SU-DHL-6 (cell line): Measurements from ENCODE around the gene FOXP3.

Experiments used
- H2AFZ ChIP-seq: fragments of 200-600 bp; sonication (generic); 2 replicates; pipeline ENCODE4 v1.6.1; 2014; ENCODE audit warnings: low read depth, mild to moderate bottlenecking, moderate library complexity, mixed read lengths, antibody characterized with exemption, low read length; ENCODE audit not compliant: severe bottlenecking
- H3F3A ChIP-seq: fragments of 200-600 bp; shearing (Covaris generic); 2 replicates; pipeline ENCODE4 v1.6.0; 2016; ENCODE audit warnings: antibody characterized with exemption, mild to moderate bottlenecking; ENCODE audit not compliant: insufficient read depth
- H3K27ac ChIP-seq: fragments of 200-600 bp; sonication (generic); 2 replicates; pipeline ENCODE4 v1.5.1; 2016; ENCODE audit warnings: low read depth, mild to moderate bottlenecking, low read length, moderate library complexity, mixed read lengths
- H3K27me3 ChIP-seq: fragments of 200-600 bp; sonication (generic), shearing (Covaris generic); 2 replicates; pipeline ENCODE4 v1.6.0; 2014; ENCODE audit warnings: mild to moderate bottlenecking, low read length
- H3K36me3 ChIP-seq: fragments of 200-600 bp; sonication (generic); 2 replicates; pipeline ENCODE4 v1.6.1; 2014; ENCODE audit warnings: mild to moderate bottlenecking, low read length, mixed read lengths
- H3K4me2 ChIP-seq: fragments of 300-600, 200-600 bp; shearing (Covaris generic), sonication (generic); 2 replicates; pipeline ENCODE4 v1.6.0; 2014; ENCODE audit warnings: low read length, low read depth, mild to moderate bottlenecking; ENCODE audit not compliant: poor library complexity, severe bottlenecking
- H3K4me3 ChIP-seq: fragments of 200-600 bp; sonication (generic); 2 replicates; pipeline ENCODE4 v1.5.1; 2014; ENCODE audit warnings: antibody characterized with exemption, low read length, mild to moderate bottlenecking, mixed read lengths; ENCODE audit not compliant: insufficient read depth, poor library complexity, severe bottlenecking
- H3K79me2 ChIP-seq: fragments of 200-600 bp; sonication (generic); 2 replicates; pipeline ENCODE4 v1.6.1; 2014; ENCODE audit warnings: mild to moderate bottlenecking, low read length, moderate library complexity; ENCODE audit not compliant: insufficient read depth
- H3K9ac ChIP-seq: fragments of 200-600 bp; sonication (generic); 2 replicates; pipeline ENCODE4 v1.7.0; 2014; ENCODE audit warnings: mild to moderate bottlenecking, low read length
- H3K9me2 ChIP-seq: fragments of 200-600 bp; sonication (generic); replicated peaks from 2 replicates; pipeline ENCODE4 v1.6.1; 2014; ENCODE audit warnings: low read length; ENCODE audit not compliant: insufficient read depth
- H3K9me3 ChIP-seq: fragments of 200-600 bp; sonication (generic); 2 replicates; pipeline ENCODE4 v1.6.1; 2014; ENCODE audit warnings: low read length, mixed read lengths; ENCODE audit not compliant: insufficient read depth
- H4K20me1 ChIP-seq: fragments of 200-600 bp; sonication (generic); 2 replicates; pipeline ENCODE4 v1.6.1; 2014; ENCODE audit warnings: low read depth, mild to moderate bottlenecking, antibody characterized with exemption, low read length, moderate library complexity, mixed read lengths
- CTCF ChIP-seq: fragments of 200-600 bp; sonication (generic); IDR thresholded peaks from one replicate; pipeline ENCODE4 v1.5.1; 2017; ENCODE audit warnings: antibody characterized with exemption, mild to moderate bottlenecking, low read length, moderate library complexity; ENCODE audit not compliant: insufficient read depth, poor library complexity, severe bottlenecking
- EZH2phosphoT487 ChIP-seq: fragments of 200-600 bp; sonication (generic), shearing (Covaris generic); conservative IDR thresholded peaks from 2 replicates; pipeline ENCODE4 v1.6.1; 2018; ENCODE audit warnings: mild to moderate bottlenecking, antibody characterized with exemption, low read length, moderate library complexity, mixed read lengths

FOXP3 gene

GRCh38 chrX:49209434-49210251, 54.9 kb downstream of the FOXP3 start:
- no peak for TF ChIP-seq CTCF
- no peak for TF ChIP-seq EZH2phosphoT487
- H3K9ac ChIP-seq, result no peak overlapping the region
- no peak overlapping the region for H3K4me2 ChIP-seq
- no peaks in the 10 kb centered on the region for H3K79me2 ChIP-seq
- H2AFZ ChIP-seq, result no peak overlapping the region
- no peaks in the 10 kb centered on the region for H3K9me3 ChIP-seq
- H3K36me3 ChIP-seq, result no peaks in the 10 kb centered on the region
- H3F3A ChIP-seq, result no peaks in the 10 kb centered on the region
- H3K27me3 ChIP-seq, result no peaks in the 10 kb centered on the region
- H4K20me1 ChIP-seq, result no peaks in the 10 kb centered on the region
- no peak overlapping the region for H3K4me3 ChIP-seq
- no peak overlapping the region for H3K27ac ChIP-seq
- no peaks in the 10 kb centered on the region for H3K9me2 ChIP-seq

- no peaks in the 10 kb centered on the region for H4K20me1 ChIP-seq
- H3K4me2 ChIP-seq, result no peak overlapping the region
- TF ChIP-seq EZH2phosphoT487 (no peak), CTCF (no peak)
- no peaks in the 10 kb centered on the region for H3K27me3 ChIP-seq
- H3K79me2 ChIP-seq, result no peaks in the 10 kb centered on the region
- no peak overlapping the region for H2AFZ ChIP-seq
- H3K9me2 ChIP-seq, result no peaks in the 10 kb centered on the region
- no peak overlapping the region for H3K9ac ChIP-seq
- no peaks in the 10 kb centered on the region for H3K9me3 ChIP-seq
- no peaks in the 10 kb centered on the region for H3F3A ChIP-seq
- H3K36me3 ChIP-seq, result no peaks in the 10 kb centered on the region
- no peak overlapping the region for H3K4me3 ChIP-seq
- no peak overlapping the region for H3K27ac ChIP-seq
Measured at GRCh38 chrX:49208399-49208798, 56.1 kb downstream of the FOXP3 start.

- Histone ChIP-seq H3F3A (no peaks in the 10 kb centered on the region), H3K9me3 (no peaks in the 10 kb centered on the region), H3K27ac (no peak overlapping the region), H3K27me3 (no peaks in the 10 kb centered on the region), H3K4me3 (no peak overlapping the region), H2AFZ (no peak overlapping the region), H3K79me2 (no peaks in the 10 kb centered on the region), H3K9me2 (no peaks in the 10 kb centered on the region), H3K9ac (no peak overlapping the region), H3K4me2 (no peak overlapping the region), H4K20me1 (no peaks in the 10 kb centered on the region), H3K36me3 (no peaks in the 10 kb centered on the region)
- no peak for TF ChIP-seq CTCF
- TF ChIP-seq EZH2phosphoT487, result no peak
Measured at GRCh38 chrX:49206543-49206942, 58.0 kb downstream of the FOXP3 start.
